Epithelial cell of esophagus (primary cell): ENCODE results near the gene LSM6.

Source experiments
- DNase-seq: peaks from one replicate; pipeline ENCODE4 v3.0.0; 2010; ENCODE audit warnings: low read depth
- H3K4me3 ChIP-seq: 2 replicates; pipeline ENCODE4 v1.5.1; 2011; ENCODE audit warnings: mild to moderate bottlenecking, low read length, control low read depth
- TF ChIP-seq, protein P1 (sequence below): IDR thresholded peaks from 2 replicates; pipeline ENCODE4 v1.5.1; 2011; ENCODE audit warnings: low read depth, mild to moderate bottlenecking, low read length, control low read depth, inconsistent platforms; ENCODE audit not compliant: insufficient read depth; ENCODE audit errors: missing control alignments

Gene LSM6

DNA sequence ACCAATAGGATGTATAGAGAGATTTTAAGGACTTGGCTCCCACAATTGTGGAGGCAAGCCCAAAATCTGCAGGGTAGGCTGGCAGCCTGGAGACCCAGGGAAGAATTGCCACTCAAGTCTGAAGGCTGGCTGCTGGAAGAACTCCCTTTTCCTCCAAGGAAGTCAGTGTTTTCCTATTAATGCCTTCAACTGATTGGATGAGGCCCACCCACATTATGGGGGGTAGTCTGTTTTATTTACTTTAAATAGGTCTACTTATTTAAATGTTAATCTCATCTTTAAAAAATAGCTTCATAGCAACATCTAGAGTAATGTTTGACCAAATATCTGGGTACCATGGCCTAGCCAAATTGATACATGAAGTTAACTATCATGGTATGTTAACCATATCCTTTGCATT is 18.7 kb downstream of the LSM6 start:
- H3K4me3 ChIP-seq: no peak overlapping the region
- no peak for DNase-seq
- TF ChIP-seq, protein P1, sequence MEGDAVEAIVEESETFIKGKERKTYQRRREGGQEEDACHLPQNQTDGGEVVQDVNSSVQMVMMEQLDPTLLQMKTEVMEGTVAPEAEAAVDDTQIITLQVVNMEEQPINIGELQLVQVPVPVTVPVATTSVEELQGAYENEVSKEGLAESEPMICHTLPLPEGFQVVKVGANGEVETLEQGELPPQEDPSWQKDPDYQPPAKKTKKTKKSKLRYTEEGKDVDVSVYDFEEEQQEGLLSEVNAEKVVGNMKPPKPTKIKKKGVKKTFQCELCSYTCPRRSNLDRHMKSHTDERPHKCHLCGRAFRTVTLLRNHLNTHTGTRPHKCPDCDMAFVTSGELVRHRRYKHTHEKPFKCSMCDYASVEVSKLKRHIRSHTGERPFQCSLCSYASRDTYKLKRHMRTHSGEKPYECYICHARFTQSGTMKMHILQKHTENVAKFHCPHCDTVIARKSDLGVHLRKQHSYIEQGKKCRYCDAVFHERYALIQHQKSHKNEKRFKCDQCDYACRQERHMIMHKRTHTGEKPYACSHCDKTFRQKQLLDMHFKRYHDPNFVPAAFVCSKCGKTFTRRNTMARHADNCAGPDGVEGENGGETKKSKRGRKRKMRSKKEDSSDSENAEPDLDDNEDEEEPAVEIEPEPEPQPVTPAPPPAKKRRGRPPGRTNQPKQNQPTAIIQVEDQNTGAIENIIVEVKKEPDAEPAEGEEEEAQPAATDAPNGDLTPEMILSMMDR: no peak

DNA sequence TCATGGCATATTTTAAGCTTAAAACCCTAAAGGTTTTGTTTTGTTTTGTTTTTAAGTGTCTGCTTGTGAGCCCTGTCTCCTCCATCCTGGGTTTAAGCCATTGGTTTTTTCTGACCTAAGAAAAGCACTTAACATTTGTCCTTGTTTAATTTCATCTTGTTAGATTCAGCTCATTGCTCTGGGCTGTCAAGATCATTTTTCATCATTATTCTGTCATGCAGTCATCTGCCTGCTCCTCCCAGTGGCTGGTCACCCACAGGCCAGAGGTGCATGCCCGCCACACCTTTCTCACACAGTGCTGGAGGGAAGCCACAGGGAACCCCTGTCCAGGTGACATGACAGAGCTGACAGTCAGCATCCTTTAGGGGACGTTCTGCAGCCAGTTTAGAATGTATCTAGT is 27.1 kb downstream of the LSM6 start:
- DNase-seq: no peak
- TF ChIP-seq, protein P1: no peak
- H3K4me3 ChIP-seq: no peak overlapping the region

DNA sequence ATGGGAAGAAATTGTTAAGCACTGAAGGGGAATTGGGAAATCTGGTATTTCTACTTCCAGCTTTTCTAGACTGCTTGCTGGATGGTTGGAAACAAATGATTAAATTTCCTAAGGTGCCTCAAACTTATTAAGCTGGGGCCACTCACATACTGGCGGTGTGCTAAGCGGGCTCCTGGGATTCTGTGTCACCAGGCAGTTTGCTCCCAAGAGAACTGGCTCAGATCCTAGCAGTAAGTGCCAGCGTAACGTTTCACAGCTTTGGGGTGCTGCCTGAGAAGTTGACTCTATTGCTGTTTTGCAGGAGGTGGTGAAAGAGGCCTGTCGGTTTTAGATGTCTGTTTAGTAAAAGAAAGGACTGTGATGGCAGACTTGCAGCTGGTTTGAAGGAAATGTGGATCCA is 31.9 kb downstream of the LSM6 start:
- no peak overlapping the region for H3K4me3 ChIP-seq
- no peak for DNase-seq
- TF ChIP-seq, protein P1: no peak

DNA sequence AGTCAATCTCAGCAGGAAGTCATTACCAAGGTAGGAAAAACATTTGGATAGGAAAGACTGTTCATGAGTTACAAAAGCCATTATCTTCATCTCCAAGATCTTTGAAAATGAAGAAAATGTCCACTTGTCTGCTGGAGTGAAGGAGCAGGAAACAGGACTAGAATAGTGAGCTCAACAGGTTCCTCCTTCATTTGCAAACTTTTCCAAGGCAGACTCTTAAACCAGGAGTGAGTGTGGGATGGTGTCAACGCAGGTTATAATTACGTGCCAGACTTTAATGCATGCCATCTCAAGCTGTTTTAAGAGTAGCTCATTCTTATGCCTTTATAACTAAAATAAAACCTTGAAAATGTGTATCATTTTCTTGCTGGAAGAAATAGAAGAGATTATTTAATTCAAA is 35.4 kb downstream of the LSM6 start:
- no peak for DNase-seq
- TF ChIP-seq, protein P1: no peak
- H3K4me3 ChIP-seq: no peak overlapping the region

DNA sequence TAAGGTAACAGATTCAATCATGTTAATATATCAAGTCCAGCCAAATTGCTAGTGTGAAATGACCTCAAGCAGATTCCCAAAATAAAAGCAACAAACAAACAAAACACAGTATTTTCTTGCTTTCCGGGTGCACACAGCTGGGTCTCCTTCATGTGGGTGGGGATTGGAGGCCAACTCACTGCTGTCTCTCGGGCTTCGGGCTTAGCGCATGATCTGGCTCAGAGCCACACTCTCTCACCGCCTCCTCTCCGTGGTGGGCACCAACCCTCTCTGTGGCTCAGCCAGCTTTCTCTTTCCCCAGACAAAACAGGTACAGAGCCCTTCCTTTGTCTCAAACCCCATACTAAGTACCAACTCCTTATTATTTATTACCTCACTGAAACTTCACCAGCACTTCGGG is 35.9 kb downstream of the LSM6 start:
- no peak for DNase-seq
- H3K4me3 ChIP-seq: no peak overlapping the region
- TF ChIP-seq, protein P1: no peak

DNA sequence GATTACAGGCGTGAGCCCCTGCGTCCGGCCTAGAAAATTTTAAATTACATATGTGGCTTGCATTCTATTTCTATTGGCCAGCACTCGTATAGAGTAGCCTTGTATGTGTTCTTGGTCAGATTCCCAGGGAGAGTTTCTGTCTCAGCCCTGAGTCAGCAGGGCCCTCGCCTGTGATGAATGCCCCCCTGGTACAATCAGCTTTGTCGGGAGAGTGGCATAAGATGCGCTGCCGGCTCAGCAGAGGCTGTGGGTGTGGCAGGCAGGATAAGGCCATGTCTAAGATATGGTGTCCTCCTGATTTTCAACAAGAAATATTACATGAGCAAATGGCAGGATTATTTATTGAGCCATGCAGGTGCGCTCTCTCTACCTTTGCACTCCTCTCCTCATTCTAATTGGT is 37.3 kb downstream of the LSM6 start:
- H3K4me3 ChIP-seq: no peak overlapping the region
- TF ChIP-seq, protein P1: no peak
- no peak for DNase-seq

DNA sequence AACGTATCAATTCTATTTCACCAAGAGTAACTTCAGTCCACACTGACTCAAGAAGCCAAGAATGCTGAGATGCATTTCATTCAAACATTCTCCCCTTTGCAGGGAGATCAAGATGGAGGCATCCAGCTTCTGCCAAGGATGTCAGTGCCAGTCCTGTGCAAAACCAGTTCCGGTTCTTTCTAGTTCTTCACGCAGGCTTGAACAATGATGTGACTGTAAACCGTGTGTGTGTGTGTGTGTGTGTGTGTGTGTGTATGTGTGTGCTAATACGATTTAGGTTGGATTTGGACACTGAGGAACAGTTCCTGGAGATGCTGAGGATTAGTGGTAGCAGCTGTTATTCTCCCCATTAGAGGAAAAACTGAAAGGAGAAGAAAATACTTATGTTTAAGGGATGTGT is 38.7 kb downstream of the LSM6 start, which contains the start of gene REELD1:
REELD1 (plus strand) TSS at position 301 of the 400 bp plus-strand sequence. CDS start 2,415 bp downstream, outside the sequence.
- no peak for DNase-seq
- no peak within 1 kb of the TSS for H3K4me3 ChIP-seq
- TF ChIP-seq, protein P1: no peak
